Trophoblast cell (in vitro differentiated cells and primary cell): ENCODE measurements around the gene TEKT5.
"Not testable (repeated sequence)": the region's sequence is repeated elsewhere in the genome, so short reads cannot be mapped to it uniquely, and the experiment has no call there.

Experiments
- DNase-seq, 2 donors: peaks; one replicate each; pipeline ENCODE4 v3.0.0-alpha.2; 2016
- H2AFZ ChIP-seq: 2 replicates; pipeline ENCODE4 v1.6.1; 2013; ENCODE audit warnings: low read length, moderate library complexity, mild to moderate bottlenecking; ENCODE audit not compliant: insufficient read depth, poor library complexity
- H2AK5ac ChIP-seq: 2 replicates; pipeline ENCODE4 v1.6.1; 2013; ENCODE audit warnings: mild to moderate bottlenecking, low read length
- H2BK120ac ChIP-seq: 2 replicates; pipeline ENCODE4 v1.6.1; 2013; ENCODE audit warnings: low read length, mild to moderate bottlenecking, moderate library complexity; ENCODE audit not compliant: insufficient read depth, poor library complexity
- H2BK12ac ChIP-seq: 2 replicates; pipeline ENCODE4 v1.6.1; 2013; ENCODE audit warnings: mild to moderate bottlenecking, low read length, moderate library complexity
- H2BK5ac ChIP-seq: 2 replicates; pipeline ENCODE4 v1.6.1; 2013; ENCODE audit warnings: low read length, low read depth, moderate library complexity, mild to moderate bottlenecking; ENCODE audit not compliant: poor library complexity
- H3K14ac ChIP-seq: 2 replicates; pipeline ENCODE4 v1.6.1; 2013; ENCODE audit warnings: mild to moderate bottlenecking, low read length
- H3K18ac ChIP-seq: 2 replicates; pipeline ENCODE4 v1.6.1; 2013; ENCODE audit warnings: mild to moderate bottlenecking, low read length
- H3K23ac ChIP-seq: 2 replicates; pipeline ENCODE4 v1.6.1; 2013; ENCODE audit warnings: low read length
- H3K27ac ChIP-seq: 2 replicates; pipeline ENCODE4 v1.5.1; 2013; ENCODE audit warnings: low read depth, mild to moderate bottlenecking, inconsistent platforms, low read length, moderate library complexity
- H3K27me3 ChIP-seq: 2 replicates; pipeline ENCODE4 v1.6.1; 2013; ENCODE audit warnings: inconsistent platforms, mild to moderate bottlenecking, low read length, moderate library complexity; ENCODE audit not compliant: insufficient read depth
- H3K36me3 ChIP-seq, 2 experiments: 1 replicate in 1 of 2; 2 replicates in 1 of 2; pipeline ENCODE4 v1.6.1; 2013; ENCODE audit warnings: low read length in 2 of 2, mild to moderate bottlenecking in 2 of 2, moderate library complexity in 1 of 2; ENCODE audit not compliant: insufficient read depth in 2 of 2, control insufficient read depth in 1 of 2
- H3K4ac ChIP-seq: 2 replicates; pipeline ENCODE4 v1.6.1; 2013; ENCODE audit warnings: low read depth, mild to moderate bottlenecking, low read length, moderate library complexity
- H3K4me1 ChIP-seq, 2 experiments: 1 replicate in 1 of 2; 2 replicates in 1 of 2; pipeline ENCODE4 v1.6.1; 2013; ENCODE audit warnings: low read length in 2 of 2, mild to moderate bottlenecking in 2 of 2, moderate library complexity in 1 of 2; ENCODE audit not compliant: insufficient read depth in 2 of 2, control insufficient read depth in 1 of 2
- H3K4me2 ChIP-seq: 2 replicates; pipeline ENCODE4 v1.6.1; 2013; ENCODE audit warnings: inconsistent platforms, mild to moderate bottlenecking, low read length, moderate library complexity
- H3K4me3 ChIP-seq: 2 replicates; pipeline ENCODE4 v1.5.1; 2013; ENCODE audit warnings: mild to moderate bottlenecking, low read depth, low read length, inconsistent platforms
- H3K79me1 ChIP-seq: one replicate; pipeline ENCODE4 v1.6.1; 2013; ENCODE audit warnings: low read length
- H3K79me2 ChIP-seq: 2 replicates; pipeline ENCODE4 v1.6.1; 2013; ENCODE audit warnings: low read length, mild to moderate bottlenecking; ENCODE audit not compliant: control insufficient read depth, insufficient read depth, poor library complexity
- H3K9ac ChIP-seq: 2 replicates; pipeline ENCODE4 v1.6.1; 2013; ENCODE audit warnings: mild to moderate bottlenecking, low read length
- H3K9me3 ChIP-seq: 2 replicates; pipeline ENCODE4 v1.6.1; 2013; ENCODE audit warnings: low read depth, mild to moderate bottlenecking, control low read depth, inconsistent platforms, low read length; ENCODE audit not compliant: insufficient read depth
- H4K12ac ChIP-seq: 2 replicates; pipeline ENCODE4 v1.6.1; 2013; ENCODE audit warnings: low read depth, mild to moderate bottlenecking, low read length, moderate library complexity
- H4K8ac ChIP-seq: 2 replicates; pipeline ENCODE4 v1.6.1; 2013; ENCODE audit warnings: low read depth, mild to moderate bottlenecking, low read length, moderate library complexity
- H4K91ac ChIP-seq: one replicate; pipeline ENCODE4 v1.6.1; 2013; ENCODE audit warnings: low read depth, mild to moderate bottlenecking, low read length, moderate library complexity
- WGBS: extraction: QIAGEN DNeasy Blood & Tissue Kit; methylation state at CpG from one replicate; pipeline ENCODE4 v1.1.7; 2013; ENCODE audit warnings: missing lambda C conversion rate; ENCODE audit not compliant: insufficient read length, insufficient coverage; ENCODE audit errors: extremely low coverage; 5-methylcytosine and 5-hydroxymethylcytosine counted together

The TEKT5 gene

DNA sequence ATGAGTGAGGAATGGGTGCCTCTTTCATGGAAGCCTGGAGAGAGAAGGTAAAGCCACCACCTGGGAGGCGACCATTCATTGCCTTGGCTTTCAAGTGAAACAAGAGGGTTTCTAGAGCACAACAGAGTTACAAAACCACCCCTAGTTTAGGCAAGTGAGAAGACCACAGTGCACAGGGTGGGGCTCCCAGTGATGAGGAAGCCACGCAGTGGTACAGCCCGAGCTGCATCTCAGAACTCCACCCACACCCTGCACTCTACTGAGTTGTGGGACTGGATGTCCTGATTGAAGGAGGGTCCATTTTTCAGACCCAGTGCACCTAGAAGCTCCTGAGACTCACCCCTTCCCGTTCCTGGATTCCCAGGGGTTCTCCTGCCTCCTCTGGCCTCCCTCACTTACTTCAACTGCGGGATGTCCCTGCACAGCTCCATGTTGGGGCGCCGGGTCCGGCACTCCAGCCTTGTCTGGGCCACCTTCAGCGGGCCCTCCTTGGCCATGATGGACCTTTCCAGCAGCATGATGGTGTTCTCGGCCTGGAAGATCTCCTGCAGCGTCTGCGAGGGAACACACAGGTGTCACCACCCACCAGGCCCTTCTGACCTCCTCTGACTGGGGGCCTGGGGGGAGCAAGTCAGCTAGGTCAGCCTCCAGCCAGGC lies 59.2 kb downstream of the TEKT5 start:
- H4K12ac ChIP-seq: no peak overlapping the region
- H3K4me2 ChIP-seq: no peak overlapping the region
- no peaks in the 10 kb centered on the region for H3K79me2 ChIP-seq
- no peak overlapping the region for H3K9ac ChIP-seq
- no peak overlapping the region for H2AFZ ChIP-seq
- no peak overlapping the region for H3K4me3 ChIP-seq
- no CpG with 5 or more reads among the region's 12 CpGs for whole genome bisulfite sequencing
- no peak overlapping the region for H4K8ac ChIP-seq
- H3K18ac ChIP-seq: no peak overlapping the region
- no peak overlapping the region for H2AK5ac ChIP-seq
- H3K36me3 ChIP-seq: no peaks in the 10 kb centered on the region
- no peak overlapping the region for H3K27ac ChIP-seq
- no peak for DNase-seq
- H3K4me1 ChIP-seq: no peaks in the 10 kb centered on the region
- H3K27me3 ChIP-seq: no peaks in the 10 kb centered on the region
- H2BK12ac ChIP-seq: no peak overlapping the region
- H3K79me1 ChIP-seq: no peaks in the 10 kb centered on the region
- H3K9me3 ChIP-seq: peaks cover 3% of the 10 kb centered on the region
- no peak overlapping the region for H2BK5ac ChIP-seq
- no peak overlapping the region for H4K91ac ChIP-seq
- no peak overlapping the region for H3K23ac ChIP-seq
- H3K14ac ChIP-seq: no peak overlapping the region
- no peak overlapping the region for H3K4ac ChIP-seq
- H2BK120ac ChIP-seq: no peak overlapping the region

DNA sequence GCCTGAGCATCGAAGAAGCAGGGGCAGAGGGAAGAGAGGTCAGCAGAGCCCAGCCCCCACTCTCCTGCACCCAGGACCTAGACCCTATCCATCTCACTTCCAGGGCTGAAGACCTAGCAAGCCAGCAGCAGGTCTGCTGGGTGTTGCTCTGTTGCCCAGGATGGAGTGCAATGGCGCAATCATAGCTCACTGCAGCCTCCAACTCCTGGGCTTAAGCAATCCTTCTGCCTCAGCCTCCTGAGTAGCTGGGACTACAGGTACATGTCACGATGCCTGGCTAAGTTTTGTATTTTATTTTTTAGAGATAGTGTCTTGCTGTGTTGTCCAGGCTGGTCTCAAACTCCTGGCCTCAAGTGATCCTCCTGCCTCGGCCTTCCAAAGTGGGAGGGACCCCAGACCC lies 61.3 kb downstream of the TEKT5 start:
- H3K9ac ChIP-seq, H3K4ac ChIP-seq, H2BK5ac ChIP-seq, H3K36me3 ChIP-seq, H3K79me1 ChIP-seq, H4K91ac ChIP-seq, H4K8ac ChIP-seq, H4K12ac ChIP-seq, H3K4me1 ChIP-seq, H3K27ac ChIP-seq, H2BK12ac ChIP-seq, DNase-seq, H3K4me2 ChIP-seq, H3K9me3 ChIP-seq, H2BK120ac ChIP-seq, H3K14ac ChIP-seq, H3K23ac ChIP-seq, H3K4me3 ChIP-seq, H3K79me2 ChIP-seq, H2AK5ac ChIP-seq, H3K27me3 ChIP-seq, H2AFZ ChIP-seq, H3K18ac ChIP-seq: not testable (repeated sequence)
- WGBS: no CpG with 5 or more reads among the region's 4 CpGs

DNA sequence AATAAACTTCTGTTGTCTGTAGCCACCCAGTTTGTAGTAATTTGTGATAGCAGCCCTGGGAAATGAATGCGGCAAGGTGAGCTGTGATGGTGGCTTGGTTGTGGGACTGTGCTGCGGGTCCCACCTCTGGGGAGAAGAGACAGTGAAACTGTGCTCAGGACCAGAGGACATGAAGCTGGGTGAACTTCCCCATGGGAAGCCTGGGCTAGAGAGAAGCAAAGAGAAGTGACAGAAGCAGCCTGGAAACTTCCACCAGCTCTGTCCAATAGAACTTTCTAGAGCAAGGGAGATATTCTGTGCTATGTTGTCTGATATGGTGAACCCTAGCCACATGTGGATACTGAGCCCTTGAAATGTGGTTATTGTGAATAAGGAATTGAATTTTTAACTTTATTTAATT lies 62.8 kb downstream of the TEKT5 start:
- peaks cover 3% of the 10 kb centered on the region for H3K9me3 ChIP-seq
- H2BK12ac ChIP-seq: no peak overlapping the region
- no peak overlapping the region for H3K4ac ChIP-seq
- no peak overlapping the region for H2BK120ac ChIP-seq
- H3K79me2 ChIP-seq: no peaks in the 10 kb centered on the region
- H3K27me3 ChIP-seq: no peaks in the 10 kb centered on the region
- H3K23ac ChIP-seq: no peak overlapping the region
- H3K27ac ChIP-seq: no peak overlapping the region
- no peaks in the 10 kb centered on the region for H3K4me1 ChIP-seq
- H3K14ac ChIP-seq: no peak overlapping the region
- H3K4me2 ChIP-seq: no peak overlapping the region
- no peak overlapping the region for H2AFZ ChIP-seq
- DNase-seq: no peak
- H4K8ac ChIP-seq: no peak overlapping the region
- no peak overlapping the region for H3K18ac ChIP-seq
- no CpG with 5 or more reads among the region's 2 CpGs for WGBS
- H4K91ac ChIP-seq: no peak overlapping the region
- no peak overlapping the region for H2BK5ac ChIP-seq
- H3K79me1 ChIP-seq: no peaks in the 10 kb centered on the region
- H2AK5ac ChIP-seq: no peak overlapping the region
- no peak overlapping the region for H3K9ac ChIP-seq
- no peaks in the 10 kb centered on the region for H3K36me3 ChIP-seq
- no peak overlapping the region for H3K4me3 ChIP-seq
- H4K12ac ChIP-seq: no peak overlapping the region

DNA sequence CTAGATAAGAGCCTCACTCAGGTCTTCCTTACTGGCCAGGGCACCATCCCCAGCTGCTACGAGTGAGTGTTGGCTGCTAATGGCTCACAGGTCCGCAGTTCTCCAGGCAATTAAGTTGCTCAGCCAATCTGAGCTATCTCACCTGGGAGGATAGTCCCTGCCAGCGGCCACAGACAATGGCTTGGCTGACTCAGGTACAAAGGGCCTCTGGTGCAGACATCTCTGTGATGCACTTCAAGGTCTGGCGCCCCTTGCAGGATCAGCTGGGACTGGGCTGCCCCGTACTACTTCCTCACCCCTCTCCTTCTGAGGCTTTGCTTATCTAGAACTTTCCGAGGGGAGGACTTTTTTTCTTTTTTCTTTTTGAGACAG lies 65.2 kb downstream of the TEKT5 start:
- no peak overlapping the region for H2BK5ac ChIP-seq

More for the DNA sequence above, 65.2 kb downstream of the TEKT5 start:
- Histone ChIP-seq H3K4ac (no peak overlapping the region), H3K79me1 (no peaks in the 10 kb centered on the region), H4K8ac (no peak overlapping the region), H3K27me3 (no peaks in the 10 kb centered on the region), H4K91ac (no peak overlapping the region), H3K23ac (no peak overlapping the region), H3K4me1 (no peaks in the 10 kb centered on the region), H3K79me2 (no peaks in the 10 kb centered on the region), H3K9me3 (no peaks in the 10 kb centered on the region), H2AFZ (no peak overlapping the region), H3K14ac (no peak overlapping the region), H3K18ac (no peak overlapping the region), H3K9ac (no peak overlapping the region), H3K36me3 (no peaks in the 10 kb centered on the region), H3K4me3 (no peak overlapping the region), H4K12ac (no peak overlapping the region), H2AK5ac (no peak overlapping the region), H2BK12ac (no peak overlapping the region), H2BK120ac (no peak overlapping the region), H3K27ac (no peak overlapping the region), H3K4me2 (no peak overlapping the region)
- no peak for DNase-seq
- no CpG with 5 or more reads among the region's 6 CpGs for WGBS
